ENCODE measurements around the gene CCL4L2.
"Not testable (repeated sequence)": the region's sequence is repeated elsewhere in the genome, so short reads cannot be mapped to it uniquely, and the experiment has no call there.

Gene CCL4L2

DNA sequence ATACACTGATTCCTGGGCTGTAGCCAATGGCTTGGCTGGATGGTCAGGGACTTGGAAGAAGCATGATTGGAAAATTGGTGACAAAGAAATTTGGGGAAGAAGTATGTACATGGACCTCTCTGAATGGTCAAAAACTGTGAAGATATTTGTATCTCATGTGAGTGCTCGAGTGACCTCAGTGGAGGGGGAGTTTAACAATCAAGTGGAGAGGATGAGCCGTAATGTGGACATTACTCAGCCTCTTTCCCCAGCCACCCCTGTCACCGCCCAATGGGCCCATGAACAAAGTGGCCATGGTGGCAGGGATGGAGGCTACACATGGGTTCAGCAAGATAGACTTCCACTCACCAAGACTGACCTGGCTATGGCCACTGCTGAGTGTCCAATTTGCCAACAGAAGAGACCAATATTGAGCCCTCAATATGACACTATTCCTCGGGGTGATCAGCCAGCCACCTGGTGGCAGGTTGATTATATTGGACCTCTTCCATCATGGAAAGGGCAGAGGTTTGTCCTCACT is 10.8 kb downstream of the CCL4L2 start:
- not testable (repeated sequence) for DNase-seq

- not testable (repeated sequence) for DNase-seq
Observed at GRCh38 chr17:36222967-36223366, 12.1 kb downstream of the CCL4L2 start.

DNA sequence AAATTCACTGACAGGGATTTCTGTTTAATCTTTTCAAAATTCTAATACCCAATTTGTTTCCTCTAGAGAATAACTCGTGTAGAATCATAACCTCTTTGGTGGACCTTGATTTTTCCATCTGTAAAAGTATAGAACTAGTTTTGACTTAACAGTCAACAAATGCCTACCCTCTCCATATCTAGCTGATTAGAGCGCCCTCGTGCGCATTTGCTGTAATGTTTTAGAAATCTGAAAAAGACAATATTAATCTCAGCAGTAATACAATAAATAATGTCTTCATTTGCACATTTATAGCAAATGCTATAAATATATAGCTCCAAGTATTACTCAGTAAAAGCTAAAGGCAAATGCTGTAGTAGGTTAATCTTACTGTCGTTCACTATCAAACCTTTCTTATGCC is 18.8 kb downstream of the CCL4L2 start:
- DNase-seq: not testable (repeated sequence)

GRCh38 chr17:36242046-36242445 is 31.2 kb downstream of the CCL4L2 start:
- not testable (repeated sequence) for DNase-seq

All from CD4-positive, alpha-beta T cell treated with Interleukin-12 subunit alpha and Interleukin-12 subunit beta, for 1 hour (primary cell).